GM03348 (cell line): ENCODE data around the gene PRKCE.
A peak's percentile ranks its signal among the peaks of the same experiment; 100 is the strongest.

ENCODE experiments used
- DNase-seq: peaks from one replicate; pipeline ENCODE4 v3.0.0; 2012; ENCODE audit warnings: low spot score

PRKCE gene

GRCh38 chr2:45992741-45993475 lies 341.4 kb downstream of the PRKCE start:
- DNase-seq = no peak

- DNase-seq = peak; percentile 80
Observed at GRCh38 chr2:45993476-45993991, 342.1 kb downstream of the PRKCE start.

- no peak for DNase-seq
Observed at GRCh38 chr2:45994060-45994459, 342.6 kb downstream of the PRKCE start.

- DNase-seq = no peak
Observed at GRCh38 chr2:46000660-46001059, 349.2 kb downstream of the PRKCE start.

- DNase-seq = no peak
Observed at GRCh38 chr2:46001290-46001689, 349.8 kb downstream of the PRKCE start.

GRCh38 chr2:46001741-46002506 lies 350.4 kb downstream of the PRKCE start:
- peak; percentile 31 for DNase-seq

GRCh38 chr2:46002507-46002883 lies 351.0 kb downstream of the PRKCE start:
- peak; percentile 14 for DNase-seq

- DNase-seq = no peak
Observed at GRCh38 chr2:46002947-46003346, 351.5 kb downstream of the PRKCE start.

- no peak for DNase-seq
Observed at GRCh38 chr2:46003903-46004473, 352.5 kb downstream of the PRKCE start.

- no peak for DNase-seq
Observed at GRCh38 chr2:46006473-46007025, 355.1 kb downstream of the PRKCE start.

- no peak for DNase-seq
Observed at GRCh38 chr2:46007412-46007811, 355.9 kb downstream of the PRKCE start.

GRCh38 chr2:46008091-46008870 lies 356.8 kb downstream of the PRKCE start:
- DNase-seq = peak; percentile 32

- no peak for DNase-seq
Observed at GRCh38 chr2:46009315-46009714, 357.8 kb downstream of the PRKCE start.

- no peak for DNase-seq
Observed at GRCh38 chr2:46009772-46010171, 358.3 kb downstream of the PRKCE start.

- DNase-seq = no peak
Observed at GRCh38 chr2:46010223-46010924, 358.9 kb downstream of the PRKCE start.

- DNase-seq = peak; percentile 66
Observed at GRCh38 chr2:46010925-46011490, 359.5 kb downstream of the PRKCE start.

- no peak for DNase-seq
Observed at GRCh38 chr2:46012618-46013240, 361.3 kb downstream of the PRKCE start.

GRCh38 chr2:46013726-46014125 lies 362.3 kb downstream of the PRKCE start:
- no peak for DNase-seq

- DNase-seq = no peak
Observed at GRCh38 chr2:46014911-46015654, 363.6 kb downstream of the PRKCE start.

- DNase-seq = no peak
Observed at GRCh38 chr2:46015671-46016070, 364.2 kb downstream of the PRKCE start.
